Jurkat, Clone E6-1 (cell line): ENCODE measurements around the gene DIDO1. TPM values are rescaled to one million over a fixed set of nuclear protein-coding genes. Genes with fewer than 3 reads are reported as not detected.
A peak's percentile ranks its signal among the peaks of the same experiment; 100 is the strongest.

Experiments
- DNase-seq: peaks from one replicate; pipeline ENCODE4 v3.0.0-alpha.2; 2011; ENCODE audit warnings: low read depth, low spot score
- H3K4me3 ChIP-seq: 2 replicates; pipeline ENCODE4 v1.5.1; 2011; ENCODE audit warnings: mild to moderate bottlenecking, low read length, control low read depth, moderate library complexity
- polyA plus RNA-seq: library from polyadenylated mRNA; unstranded; fragments of >200 nt; gene quantifications from one replicate; pipeline ENCODE4 v1.2.1, GENCODE V29; 2012; ENCODE audit warnings: missing spikeins; ENCODE audit not compliant: insufficient read length, insufficient read depth

Gene DIDO1
- polyA plus RNA-seq, result 58.1 TPM

DNA sequence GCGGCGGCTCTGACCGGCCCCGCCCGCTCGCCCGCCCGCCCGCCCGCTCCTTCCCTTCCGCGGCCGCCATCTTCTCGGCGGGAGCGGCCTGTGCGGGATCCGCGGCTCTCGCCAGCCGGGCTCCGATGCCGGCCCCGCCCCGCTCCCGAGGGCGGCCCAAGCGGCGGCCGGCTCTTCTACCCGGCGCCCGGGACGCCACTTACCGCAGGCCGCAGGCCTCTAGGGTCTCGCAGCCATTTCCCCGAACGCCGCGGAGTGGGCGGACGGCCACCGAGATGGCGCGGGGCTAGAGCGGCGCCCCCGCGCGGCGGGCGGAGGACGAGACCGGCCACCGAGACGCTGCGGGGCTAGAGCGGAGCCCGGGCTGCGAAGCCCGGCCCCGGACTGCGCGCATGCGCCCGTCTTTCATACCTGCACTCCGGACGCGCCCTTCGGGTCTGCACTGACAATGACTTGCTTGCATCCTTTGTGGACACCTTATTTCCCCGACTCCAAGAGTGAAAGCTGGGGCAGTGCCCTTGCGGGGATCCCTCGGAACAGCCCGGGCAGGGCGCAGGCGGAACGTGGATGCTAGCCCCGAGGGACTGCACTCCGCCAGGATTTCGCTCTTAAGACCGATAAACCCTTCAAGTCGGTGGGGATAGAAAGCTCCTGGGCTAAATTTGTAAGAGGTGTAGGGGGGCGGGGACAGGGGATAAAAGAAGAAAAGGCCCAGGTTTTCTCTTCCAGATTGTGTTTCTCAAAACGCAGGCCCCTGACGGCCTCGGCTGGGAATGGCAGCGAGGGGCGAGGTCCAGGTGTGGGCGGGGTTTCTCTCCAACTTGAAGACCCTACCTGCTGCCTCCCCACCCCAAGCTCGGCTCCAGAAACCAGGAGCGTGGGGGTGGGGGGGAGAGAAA, at the start of gene DIDO1:
Gene DIDO1 (minus strand): TSS at position 277 of the 899 bp plus-strand sequence.
- H3K4me3 ChIP-seq, result peak within 1 kb of the TSS; percentile 88
- peak; percentile 78 for DNase-seq

DNA sequence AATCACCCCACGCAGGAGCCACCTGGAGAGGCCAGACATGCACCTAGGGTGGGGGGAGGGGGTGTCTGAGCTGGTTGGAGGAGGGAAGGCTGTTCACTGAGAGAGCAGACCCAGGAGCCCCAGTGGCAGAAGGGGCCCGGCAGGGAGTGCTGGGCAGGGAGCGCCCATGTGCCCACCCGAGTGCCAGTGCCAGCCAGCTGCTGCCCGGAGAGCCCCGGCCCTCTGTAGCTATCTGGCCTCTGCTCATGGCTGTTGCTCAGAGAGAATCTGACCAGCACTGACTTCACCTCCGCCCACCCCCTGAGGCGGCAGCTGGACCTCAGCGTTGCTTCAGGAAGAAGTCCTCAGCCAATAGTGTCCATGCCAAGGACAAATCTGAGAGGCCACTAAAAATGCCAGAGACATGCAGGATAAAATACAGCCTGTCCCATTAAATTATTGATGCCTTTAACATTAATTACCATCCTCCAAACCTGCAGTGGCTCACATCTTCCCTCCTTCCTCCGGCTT, 49.0 kb upstream of the DIDO1 start:
- no peak for DNase-seq
- no peak overlapping the region for H3K4me3 ChIP-seq

DNA sequence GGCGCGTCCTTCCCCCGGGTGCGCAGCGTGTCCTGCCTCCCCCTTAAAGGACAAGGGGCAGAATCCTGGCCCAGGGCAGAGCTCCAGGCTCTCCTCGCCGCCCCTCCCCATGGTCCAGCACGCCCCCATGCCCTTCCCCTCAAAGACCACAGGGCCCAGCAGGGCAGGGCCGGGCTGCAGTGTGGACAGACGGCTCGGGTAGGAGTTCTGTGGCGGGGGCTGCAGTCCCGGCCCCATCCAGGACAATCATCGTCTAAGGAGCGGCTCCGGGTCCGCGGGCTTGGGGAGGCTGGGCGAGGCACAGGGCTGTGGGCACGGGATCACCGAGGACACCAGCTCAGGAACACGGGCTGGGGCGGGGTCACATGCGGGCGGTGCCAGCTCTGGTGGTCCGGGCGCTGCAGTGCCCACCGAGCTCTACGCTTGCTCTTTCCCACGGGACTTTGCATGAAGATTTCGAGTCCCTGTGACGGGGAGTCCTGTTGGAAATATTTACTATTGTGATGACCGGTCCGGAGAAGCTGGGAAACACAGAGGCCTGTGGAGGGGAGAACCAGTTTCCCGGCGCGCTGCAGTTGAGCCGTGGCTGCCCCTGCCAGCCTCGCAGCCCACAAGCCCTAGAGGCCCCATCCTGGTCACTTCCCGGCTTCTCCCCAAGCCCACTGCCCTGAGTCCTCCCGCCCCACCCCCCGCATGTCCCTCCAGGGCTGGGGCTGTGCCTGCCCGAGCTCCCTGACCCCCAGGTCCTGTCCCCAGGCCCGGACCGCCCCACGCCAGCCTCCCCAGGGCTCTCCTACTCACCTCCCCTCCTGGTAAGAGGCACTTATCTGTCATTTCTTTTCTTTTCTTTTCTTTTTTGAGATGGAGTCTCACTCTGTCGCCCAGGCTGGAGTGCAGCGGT, 46.8 kb upstream of the DIDO1 start:
- no peak overlapping the region for H3K4me3 ChIP-seq

DNA sequence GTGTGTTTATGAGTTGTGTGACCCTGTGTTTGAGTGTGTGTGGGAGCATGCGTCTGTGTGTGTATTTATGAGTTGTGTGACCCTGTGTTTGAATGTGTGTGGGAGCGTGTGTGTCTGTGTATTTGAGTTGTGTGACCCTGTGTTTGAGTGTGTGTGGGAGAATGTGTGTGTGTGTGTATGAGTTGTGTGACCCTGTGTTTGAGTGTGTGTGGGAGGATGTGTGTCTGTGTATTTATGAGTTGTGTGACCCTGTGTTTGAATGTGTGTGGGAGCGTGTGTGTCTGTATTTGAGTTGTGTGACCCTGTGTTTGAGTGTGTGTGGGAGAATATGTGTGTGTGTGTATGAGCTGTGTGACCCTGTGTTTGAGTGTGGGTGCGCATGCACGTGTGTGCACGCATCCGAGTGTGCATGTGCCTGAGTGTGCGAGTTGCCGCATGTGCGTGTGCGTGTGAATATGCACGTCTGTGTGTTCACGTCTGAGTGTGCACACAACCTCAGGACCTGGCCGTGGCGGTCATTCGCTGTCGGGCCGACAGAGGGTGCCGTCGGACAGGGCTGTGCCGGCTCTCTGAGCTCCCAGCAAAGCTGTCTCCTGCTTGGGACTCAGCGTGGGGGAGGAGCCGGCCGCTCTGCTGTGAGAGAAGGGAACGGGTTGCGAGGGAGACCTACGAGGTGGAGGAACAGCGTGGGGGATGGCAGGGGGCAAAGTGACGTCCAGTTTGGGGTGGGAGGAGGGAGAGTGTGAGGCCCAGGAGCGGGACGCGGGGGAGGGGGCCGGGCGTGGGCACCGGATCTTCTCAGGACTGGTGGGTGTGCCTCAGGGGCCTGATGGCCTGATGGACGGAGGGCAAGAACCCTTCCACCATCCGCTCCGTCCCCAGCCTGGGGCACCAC, 45.9 kb upstream of the DIDO1 start:
- H3K4me3 ChIP-seq, result no peak overlapping the region
- DNase-seq, result peak; percentile 76

More for the DNA sequence above, 46.8 kb upstream of the DIDO1 start:
- DNase-seq, result no peak

DNA sequence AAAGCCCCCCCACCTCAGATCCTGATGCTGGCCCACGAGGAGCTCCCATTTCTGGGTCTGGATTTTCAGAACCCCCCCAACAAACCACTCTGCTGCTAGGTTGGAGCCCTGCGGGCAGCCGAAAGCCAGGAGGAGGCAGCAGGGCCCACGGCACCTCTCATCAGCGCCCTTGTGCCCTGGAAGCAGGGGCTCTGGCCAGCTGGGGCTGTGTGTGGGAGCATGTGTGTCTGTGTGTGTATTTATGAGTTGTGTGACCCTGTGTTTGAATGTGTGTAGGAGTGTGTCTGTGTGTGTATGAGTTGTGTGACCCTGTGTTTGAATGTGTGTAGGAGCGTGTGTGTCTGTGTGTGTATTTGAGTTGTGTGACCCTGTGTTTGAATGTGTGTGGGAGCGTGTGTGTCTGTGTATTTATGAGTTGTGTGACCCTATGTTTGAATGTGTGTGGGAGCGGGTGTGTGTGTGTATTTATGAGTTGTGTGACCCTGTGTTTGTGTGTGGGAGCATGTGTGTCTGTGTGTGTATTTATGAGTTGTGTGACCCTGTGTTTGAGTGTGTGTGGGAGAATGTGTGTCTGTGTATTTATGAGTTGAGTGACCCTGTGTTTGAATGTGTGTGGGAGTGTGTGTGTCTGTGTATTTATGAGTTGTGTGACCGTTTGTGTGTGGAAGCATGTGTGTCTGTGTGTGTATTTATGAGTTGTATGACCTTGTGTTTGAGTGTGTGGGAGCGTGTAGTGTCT, 45.1 kb upstream of the DIDO1 start:
- no peak overlapping the region for H3K4me3 ChIP-seq
- no peak for DNase-seq

DNA sequence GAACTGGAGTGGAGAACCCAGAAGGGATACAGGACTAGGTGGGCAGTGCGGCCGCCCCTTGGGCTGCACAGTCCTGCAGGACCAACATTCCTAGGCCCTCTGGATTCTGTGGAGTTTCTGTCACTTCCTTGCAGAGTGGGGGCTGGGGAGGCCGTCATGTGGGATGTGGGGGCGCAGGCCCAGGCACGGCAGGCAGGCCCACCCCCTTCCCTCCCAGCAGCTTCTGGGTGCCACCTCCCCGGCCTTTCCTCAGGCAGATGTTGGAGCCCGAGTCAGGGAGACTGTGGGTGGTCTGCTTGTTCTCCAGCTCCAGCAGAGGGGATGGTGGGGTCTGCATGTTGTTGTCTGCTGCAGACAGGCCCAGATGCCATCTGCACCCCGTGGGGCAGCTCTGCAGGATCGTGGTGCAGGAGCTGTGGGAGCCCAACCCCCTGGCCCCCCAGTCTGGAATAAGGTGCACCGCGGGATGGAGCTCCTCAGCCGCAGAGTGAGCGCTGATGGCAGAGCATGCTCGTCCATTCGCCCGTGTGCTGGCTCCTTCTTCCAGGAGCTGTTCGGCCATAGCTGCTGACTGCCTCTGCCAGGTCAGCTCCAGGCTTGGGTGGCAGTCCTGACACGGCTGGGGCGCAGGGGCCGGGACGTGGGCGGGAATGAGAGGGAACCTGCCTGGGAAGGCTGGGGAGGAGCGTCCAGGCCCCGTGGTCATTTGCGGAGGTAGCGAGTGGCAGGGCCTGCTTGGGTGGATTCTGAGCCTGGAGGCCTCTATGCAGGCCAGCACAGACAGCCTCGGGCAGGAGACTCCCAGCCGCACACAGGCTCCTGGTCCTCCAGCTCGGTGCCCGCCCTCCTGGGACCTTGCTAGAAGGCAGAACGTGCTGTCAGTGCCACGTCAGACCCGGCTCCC, 44.3 kb upstream of the DIDO1 start:
- DNase-seq, result no peak
- no peak overlapping the region for H3K4me3 ChIP-seq

DNA sequence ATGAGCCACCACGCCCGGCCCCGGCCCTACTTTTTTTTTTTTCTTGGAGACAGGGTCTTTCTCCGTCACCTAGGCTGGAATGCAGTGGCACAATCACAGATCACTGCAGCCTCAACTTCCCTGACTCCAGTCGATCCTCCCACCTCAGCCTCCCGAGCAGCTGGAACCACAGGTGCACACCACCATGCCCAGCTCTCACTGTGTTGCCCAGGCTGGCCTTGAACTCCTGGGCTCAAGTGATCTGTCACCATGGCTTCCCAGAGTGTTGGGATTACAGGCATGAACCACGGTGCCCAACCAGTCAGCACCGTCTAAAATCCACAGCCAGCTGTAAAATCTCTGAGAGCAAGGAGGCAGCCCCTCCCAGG, 43.6 kb upstream of the DIDO1 start:
- DNase-seq, result no peak
- H3K4me3 ChIP-seq, result no peak overlapping the region

DNA sequence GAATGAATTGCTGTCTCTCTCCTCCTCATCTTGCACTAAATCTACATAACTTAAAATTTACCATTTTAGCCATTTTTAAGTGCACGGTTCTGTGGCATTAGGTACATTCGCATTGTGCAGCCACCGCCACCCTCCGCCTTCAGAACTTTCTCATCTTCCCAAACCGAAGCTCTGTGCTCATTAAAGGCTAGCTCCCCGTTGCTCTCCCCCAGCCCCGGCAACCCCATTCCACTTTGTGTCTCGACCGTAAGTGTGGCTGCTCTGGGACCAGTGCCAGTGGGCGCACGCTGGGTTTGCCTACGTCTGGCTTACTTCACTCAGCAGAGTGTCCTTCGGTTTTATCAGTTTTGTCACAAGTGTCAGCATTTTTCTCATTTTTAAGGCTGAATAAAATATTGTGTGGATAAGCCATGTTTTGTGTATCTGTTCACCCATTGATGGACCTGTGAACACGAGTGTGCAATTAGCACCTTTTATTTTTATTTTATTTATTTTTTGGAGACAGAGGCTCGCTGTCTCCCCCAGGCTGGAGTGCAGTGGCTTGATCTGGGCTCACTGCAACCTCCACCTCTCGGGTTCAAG, 43.0 kb upstream of the DIDO1 start:
- no peak for DNase-seq
- H3K4me3 ChIP-seq, result no peak overlapping the region

DNA sequence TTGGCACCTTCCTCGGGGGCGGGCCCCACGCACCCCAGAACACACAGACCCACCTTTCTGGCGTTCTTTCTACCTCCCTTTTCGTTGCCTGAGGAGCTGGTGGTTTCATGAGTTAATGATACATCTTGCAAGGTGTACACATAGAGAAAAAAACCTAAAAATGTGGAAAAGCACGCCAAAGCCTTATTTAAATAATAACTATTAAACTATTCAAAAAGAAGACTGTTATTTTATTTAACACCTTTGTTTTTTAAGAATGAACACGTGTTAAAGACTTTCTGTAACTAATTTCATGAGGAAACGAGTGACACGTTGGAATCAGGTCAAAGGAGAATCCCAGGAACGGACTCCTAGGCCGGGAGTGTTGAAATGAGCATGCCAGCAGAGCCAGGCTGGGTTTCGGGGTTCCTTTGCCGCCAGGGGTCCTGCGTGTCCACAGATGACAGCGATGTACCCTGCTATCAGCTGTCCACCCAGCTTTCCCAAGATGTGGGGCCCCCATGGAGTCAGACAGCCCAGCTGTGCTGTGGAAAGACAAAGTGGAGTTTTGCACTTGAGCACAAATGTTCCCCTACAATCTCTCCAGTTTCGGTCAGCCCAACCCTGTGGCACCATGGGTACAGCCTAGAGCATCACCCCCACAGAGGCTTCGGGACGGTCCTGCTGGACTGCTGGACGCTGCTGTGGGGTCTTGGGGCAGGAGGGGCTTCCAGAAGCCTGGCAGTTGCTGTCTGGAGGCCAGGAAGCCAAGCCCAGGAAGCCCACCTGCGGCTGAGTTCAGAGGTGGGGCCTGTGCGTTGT, 42.3 kb upstream of the DIDO1 start:
- no peak overlapping the region for H3K4me3 ChIP-seq
- DNase-seq, result no peak

DNA sequence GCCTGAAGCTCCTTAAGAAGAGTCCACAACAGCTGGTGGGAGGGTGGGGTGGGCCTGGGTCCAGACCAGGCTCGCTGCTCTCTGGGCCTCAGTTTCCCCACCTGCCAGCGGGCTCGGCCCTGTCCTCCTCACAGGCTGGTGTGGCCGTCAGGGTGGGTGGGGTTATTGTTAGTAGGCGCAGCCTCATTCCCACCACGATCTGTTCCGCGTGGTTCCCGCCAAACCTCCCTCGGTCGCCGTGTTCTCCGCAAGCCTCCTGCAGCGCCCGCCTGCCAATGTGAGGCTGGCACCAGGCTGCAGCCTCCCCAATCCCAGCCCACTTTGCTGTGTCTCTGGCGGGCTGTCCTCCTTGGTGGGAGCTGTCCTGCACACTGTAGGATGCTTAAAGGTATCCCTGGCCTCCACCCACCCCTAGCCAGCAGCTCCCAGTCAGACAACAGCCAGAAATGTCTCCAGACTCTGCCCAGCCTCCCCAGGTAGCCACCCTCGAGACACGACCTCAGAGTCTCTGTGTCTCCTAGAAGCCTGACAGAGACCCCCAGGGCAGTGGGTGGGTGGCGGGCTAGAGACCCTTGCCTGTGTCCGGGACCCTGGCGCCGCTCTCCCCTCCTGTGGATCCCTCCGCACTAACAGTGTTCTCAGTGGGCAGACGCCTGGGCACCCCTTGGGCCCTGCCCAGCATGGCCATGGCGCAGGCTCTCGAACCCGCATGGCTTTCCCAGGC, 41.5 kb upstream of the DIDO1 start:
- no peak overlapping the region for H3K4me3 ChIP-seq

DNA sequence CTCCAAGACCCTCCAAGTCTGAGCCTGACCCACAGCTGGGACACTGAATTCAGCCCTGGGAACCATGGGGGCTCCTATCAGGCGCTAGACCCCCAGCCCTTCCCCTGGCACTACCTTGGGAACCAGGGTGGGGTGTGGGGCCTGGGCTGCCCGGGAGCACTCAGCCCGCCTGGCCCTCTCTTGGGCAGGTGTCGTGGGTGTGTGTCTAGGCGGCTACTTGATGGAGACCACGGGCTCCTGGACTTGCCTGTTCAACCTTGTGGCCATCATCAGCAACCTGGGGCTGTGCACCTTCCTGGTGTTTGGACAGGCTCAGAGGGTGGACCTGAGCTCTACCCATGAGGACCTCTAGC, 40.8 kb upstream of the DIDO1 start:
- no peak for DNase-seq
- no peak overlapping the region for H3K4me3 ChIP-seq

More for the DNA sequence above, 41.5 kb upstream of the DIDO1 start:
- no peak for DNase-seq

DNA sequence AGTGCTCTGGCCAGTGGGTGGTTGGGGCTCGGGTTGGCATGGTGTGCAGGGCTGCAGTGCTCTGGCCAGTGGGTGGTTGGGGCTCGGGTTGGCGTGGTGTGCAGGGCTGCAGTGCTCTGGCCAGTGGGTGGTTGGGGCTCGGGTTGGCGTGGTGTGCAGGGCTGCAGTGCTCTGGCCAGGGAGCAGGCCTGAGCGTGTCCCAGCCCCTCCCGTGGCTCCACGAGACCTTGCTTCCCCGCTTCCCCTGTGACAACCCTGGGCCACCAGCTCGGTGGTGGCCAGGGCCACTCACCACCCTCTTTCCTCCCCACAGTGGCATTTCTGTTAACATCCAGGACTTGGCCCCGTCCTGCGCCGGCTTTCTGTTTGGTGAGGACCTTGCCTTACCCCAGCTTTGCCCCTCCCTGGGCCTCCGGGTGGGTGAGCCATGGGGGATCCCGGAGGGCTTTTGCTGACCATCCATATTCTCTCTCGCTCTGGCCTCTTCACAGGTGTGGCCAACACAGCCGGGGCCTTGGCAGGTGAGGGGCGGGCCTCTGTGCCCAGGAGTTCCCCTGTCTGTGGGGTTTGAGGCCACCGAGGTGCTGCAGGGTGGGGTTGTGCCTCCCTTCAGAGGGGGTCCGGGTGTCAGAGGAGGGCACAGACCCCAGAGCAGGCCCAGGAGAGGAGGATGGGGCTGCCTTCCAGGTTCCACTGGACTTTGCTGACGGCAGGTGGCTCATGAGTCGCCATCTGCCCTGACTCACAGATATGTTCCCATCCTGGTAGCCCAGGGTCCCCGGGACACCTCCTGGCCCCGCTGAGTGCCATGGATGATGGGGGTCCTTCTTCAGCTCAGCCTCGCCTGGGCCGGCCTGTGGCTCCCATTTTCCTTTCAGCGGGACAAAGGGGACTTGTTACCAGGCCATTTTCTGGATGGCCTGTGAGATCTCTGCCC, 40.2 kb upstream of the DIDO1 start:
- DNase-seq, result no peak
- H3K4me3 ChIP-seq, result no peak overlapping the region

DNA sequence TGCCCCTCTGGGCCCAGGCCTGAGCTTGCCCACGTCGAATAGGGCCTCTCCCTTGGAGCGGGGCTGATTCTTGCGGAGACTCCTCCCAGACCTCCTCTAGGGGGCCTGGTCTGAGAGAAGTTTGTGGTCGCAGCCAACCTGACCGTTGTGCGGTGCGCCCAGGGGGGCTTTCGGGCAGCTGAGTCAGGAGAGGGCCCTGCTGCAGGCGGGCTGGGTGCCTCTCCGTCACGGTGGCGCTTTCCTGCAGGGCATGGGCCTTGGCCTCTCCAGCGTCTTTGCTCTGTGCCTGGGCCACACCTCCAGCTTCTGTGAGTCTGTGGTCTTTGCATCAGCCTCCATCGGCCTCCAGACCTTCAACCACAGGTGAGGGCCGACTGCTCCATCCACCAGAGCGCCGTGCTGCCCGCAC, 39.1 kb upstream of the DIDO1 start:
- H3K4me3 ChIP-seq, result no peak overlapping the region
- DNase-seq, result no peak

DNA sequence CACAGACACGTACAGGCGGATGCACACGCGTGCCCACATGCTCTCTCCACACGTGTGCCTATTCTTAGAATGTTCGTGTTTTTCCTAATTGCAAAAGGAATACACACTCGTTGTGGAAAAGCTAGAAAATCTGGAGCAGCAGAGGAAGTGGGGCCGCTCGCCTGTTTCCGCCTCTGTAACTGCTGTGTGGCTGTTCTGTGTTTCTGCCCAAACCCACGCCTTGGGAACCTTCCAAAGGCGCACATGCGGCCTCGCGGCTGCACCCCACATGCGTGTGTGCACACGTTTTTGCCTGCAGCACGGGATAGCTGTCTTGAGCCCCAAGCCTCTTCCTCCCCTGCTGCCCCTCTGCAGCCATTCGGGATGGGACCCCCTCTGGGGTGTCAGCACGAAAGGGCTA, 38.4 kb upstream of the DIDO1 start:
- H3K4me3 ChIP-seq, result no peak overlapping the region
- DNase-seq, result no peak
